RWPE1 (cell line): ENCODE results near the gene ETV6.

Experiments
- CTCF ChIA-PET: fragments of 350-600 bp; sonication (Branson Sonifier 250); formaldehyde crosslinking; extraction: SDS; loops from one replicate; lab custom pipeline; 2021; lab: Yijun Ruan, JAX
- POLR2A ChIA-PET: fragments of 400-600 bp; formaldehyde crosslinking; extraction: SDS; loops from one replicate; lab custom pipeline; 2020; ENCODE audit warnings: antibody characterized with exemption; ENCODE audit not compliant: low non-redundant PET; lab: Yijun Ruan, JAX
- DNase-seq: peaks from one replicate; pipeline ENCODE4 v3.0.0; 2012; ENCODE audit warnings: low spot score
- H3K27ac ChIP-seq: fragments of 450-650 bp; 2 replicates; pipeline ENCODE4 v1.5.1; 2017
- TF ChIP-seq, protein P1 (sequence below): fragments of 450-650 bp; conservative IDR thresholded peaks from 2 replicates; pipeline ENCODE4 v1.5.1; 2017; ENCODE audit warnings: low read depth, mild to moderate bottlenecking

ETV6 gene

DNA sequence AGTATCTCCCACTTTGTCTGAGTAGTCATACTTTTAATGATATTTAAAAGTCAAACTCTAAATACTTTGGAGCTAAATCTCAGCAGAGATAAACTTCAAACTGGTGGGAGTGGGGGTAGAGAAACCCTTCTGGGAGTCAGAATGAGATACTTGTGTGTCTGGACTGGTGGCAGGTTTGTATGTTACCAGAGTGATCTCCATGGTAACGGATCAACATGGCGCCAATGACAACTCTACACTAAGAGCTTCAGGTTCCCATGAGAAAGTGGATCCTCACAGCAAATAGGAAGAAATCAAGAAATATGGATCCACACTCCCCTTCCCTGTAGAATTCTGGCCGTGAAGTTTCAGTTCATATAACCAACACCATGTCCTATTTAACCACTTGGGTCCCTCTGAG is 121.9 kb downstream of the ETV6 start:
- DNase-seq, result no peak
- ChIA-PET CTCF (interaction anchor here (0.6 kb wide), 1 partner anchor 947 kb away, joined by 3 read pairs; no protein-coding TSS in a partner anchor), POLR2A (no interaction called here)
- H3K27ac ChIP-seq, result no peak overlapping the region
- TF ChIP-seq, protein P1, sequence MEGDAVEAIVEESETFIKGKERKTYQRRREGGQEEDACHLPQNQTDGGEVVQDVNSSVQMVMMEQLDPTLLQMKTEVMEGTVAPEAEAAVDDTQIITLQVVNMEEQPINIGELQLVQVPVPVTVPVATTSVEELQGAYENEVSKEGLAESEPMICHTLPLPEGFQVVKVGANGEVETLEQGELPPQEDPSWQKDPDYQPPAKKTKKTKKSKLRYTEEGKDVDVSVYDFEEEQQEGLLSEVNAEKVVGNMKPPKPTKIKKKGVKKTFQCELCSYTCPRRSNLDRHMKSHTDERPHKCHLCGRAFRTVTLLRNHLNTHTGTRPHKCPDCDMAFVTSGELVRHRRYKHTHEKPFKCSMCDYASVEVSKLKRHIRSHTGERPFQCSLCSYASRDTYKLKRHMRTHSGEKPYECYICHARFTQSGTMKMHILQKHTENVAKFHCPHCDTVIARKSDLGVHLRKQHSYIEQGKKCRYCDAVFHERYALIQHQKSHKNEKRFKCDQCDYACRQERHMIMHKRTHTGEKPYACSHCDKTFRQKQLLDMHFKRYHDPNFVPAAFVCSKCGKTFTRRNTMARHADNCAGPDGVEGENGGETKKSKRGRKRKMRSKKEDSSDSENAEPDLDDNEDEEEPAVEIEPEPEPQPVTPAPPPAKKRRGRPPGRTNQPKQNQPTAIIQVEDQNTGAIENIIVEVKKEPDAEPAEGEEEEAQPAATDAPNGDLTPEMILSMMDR, result no peak

DNA sequence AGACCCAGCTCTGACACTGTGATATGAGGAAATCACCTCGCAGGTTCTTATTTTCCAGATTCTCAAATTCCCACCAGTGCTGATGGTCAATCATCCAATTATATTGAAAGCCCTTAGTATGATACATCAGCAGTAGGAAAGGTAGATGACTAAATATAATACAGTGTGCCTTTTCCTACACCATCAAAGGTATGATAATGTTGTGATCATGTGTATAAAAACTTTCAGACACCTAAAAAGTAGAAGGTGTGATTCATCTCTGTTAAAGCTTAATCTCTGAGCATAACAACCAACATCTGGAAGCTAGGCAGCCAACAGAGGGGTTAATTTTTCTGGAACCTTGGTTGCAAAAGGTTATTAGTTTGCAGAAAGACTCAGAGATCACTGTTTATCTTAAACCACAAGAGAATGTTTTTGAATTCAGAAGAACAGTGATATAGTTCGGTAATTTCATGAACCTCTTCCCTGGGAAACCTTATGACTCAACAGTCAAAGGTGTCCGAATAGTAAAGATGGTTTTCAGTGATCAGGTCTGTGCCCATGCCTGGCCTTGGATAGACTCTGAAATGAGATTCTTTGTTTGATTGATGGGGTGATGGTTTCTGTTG is 122.5 kb downstream of the ETV6 start:
- ChIA-PET POLR2A (no interaction called here), CTCF (interaction anchor here (1.1 kb wide), 1 partner anchor 13 kb away, joined by 3 read pairs; no protein-coding TSS in a partner anchor)
- no peak for DNase-seq
- no peak overlapping the region for H3K27ac ChIP-seq
- TF ChIP-seq, protein P1, result no peak

DNA sequence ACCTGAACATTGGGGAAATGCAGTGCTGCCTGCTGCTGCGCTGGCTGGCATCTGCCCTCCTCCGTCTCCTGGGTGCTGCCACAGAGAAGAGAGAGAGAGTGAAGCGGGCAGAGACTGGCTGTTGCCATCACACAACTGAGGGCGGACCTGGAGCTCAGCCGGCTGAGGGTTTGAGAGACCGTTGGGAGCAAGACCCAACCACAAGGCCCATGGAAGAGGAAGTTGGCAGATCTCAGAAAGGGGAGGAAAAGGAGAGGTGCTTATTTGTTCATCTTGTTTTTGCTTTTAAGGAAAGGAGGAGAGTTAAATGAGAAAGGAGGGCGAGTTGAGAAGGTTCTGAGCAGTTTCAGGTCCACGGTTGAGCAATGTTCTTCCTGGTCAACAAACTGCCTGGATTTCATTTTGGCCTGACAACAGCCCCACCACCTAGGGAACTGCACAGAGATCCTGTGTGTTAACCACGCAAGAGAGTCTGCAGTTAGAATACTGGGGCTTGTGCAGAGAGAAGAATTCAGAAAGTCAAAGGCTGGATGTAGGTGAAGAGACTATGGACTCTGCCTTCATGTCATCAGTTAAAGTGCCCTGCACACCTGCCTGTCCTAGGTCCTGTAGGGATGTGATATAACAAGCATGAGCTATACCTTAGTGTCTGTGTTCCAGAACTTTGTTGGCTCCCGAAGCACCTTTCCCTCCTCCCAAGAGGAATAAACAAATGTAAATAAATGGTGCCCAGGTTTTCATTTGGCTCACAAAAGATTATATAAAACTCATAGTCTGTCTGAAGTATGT is 124.6 kb downstream of the ETV6 start:
- TF ChIP-seq, protein P1, result no peak
- no peak for DNase-seq
- CTCF ChIA-PET, result no interaction called here
- POLR2A ChIA-PET, result no interaction called here
- no peak overlapping the region for H3K27ac ChIP-seq

DNA sequence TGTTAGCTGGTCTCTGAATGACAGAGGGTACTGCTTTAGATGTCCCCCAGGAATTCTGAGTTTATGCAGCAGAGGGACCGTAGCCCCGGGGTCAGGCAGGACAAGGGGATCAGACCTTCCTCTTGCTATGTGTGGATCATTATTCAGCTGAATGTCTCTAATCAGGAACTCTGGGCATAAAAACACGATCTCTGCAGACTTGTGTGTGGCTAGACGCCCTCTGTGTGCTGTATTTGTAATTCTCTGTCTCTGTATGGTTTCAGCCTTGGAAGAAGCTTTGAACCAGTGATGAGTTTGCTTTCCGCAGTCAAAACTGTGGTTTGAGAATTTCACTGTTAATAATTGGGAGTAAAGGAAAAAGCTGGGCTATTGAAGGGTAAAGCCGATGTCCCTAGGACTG is 125.3 kb downstream of the ETV6 start:
- DNase-seq, result no peak
- POLR2A ChIA-PET, result no interaction called here
- TF ChIP-seq, protein P1, result no peak
- CTCF ChIA-PET, result no interaction called here
- H3K27ac ChIP-seq, result no peak overlapping the region

DNA sequence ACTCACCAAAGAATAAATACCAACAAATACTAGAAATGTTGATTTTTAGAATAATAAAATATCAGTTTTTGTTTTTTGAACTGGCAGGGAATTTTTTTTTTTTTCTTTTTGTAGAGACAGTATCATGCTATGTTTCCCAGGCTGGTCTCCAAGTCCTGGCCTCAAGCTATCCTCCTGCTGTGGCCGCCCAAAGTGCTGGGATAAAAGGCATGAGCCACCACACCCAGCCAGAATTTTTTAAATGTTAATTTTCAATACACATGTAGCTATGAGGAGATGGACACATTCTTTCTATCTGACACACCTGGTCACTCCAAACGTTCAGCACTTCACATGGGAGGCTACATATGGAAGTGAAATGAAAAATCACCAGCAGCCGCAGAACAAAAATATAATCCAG is 126.8 kb downstream of the ETV6 start:
- POLR2A ChIA-PET, result no interaction called here
- CTCF ChIA-PET, result no interaction called here
- no peak overlapping the region for H3K27ac ChIP-seq
- DNase-seq, result no peak
- TF ChIP-seq, protein P1, result no peak

DNA sequence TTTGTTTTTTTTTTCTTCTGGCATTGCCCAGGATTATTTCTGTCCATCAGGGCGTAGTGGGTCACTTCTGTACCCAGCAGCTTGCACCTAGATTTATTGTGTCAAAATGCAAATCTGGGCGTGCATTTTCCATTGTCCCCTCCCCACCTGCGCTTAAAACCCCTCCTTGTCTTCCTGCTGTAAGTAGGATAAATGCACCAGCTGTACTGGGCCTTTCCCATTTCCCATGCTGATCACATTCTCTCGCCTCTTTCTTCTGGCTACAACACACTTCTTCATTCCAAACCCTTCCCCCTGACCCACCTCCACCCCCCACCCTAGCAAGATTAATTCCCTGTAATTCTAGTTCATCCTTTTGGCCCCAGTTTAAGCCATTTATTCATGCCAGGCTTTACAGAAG is 128.0 kb downstream of the ETV6 start:
- TF ChIP-seq, protein P1, result no peak
- no peak overlapping the region for H3K27ac ChIP-seq
- ChIA-PET POLR2A (no interaction called here), CTCF (interaction anchor here (0.7 kb wide), 1 partner anchor 115 kb away, joined by 3 read pairs; no protein-coding TSS in a partner anchor)
- DNase-seq, result no peak
